Calu3 (cell line): ENCODE measurements around the gene RBM14. TPM values are rescaled to one million over a fixed set of nuclear protein-coding genes. Genes with fewer than 3 reads are reported as not detected.

Experiments used
- Bru-seq: library from RNA; stranded (reverse); fragments of 400-500 nt; gene quantifications from one replicate; lab custom pipeline; 2021; lab: Mats Ljungman, UMichigan
- BruChase-seq, 2 experiments: library from RNA; stranded (reverse); fragments of 400-500 nt; gene quantifications; one replicate each; lab custom pipeline; 2021; lab: Mats Ljungman, UMichigan
- BruUV-seq: library from RNA; stranded (reverse); fragments of 400-500 nt; replicated peaks from 2 replicates; lab custom pipeline; 2021; lab: Mats Ljungman, UMichigan
- CTCF ChIA-PET: fragments of 300-600 bp; sonication (Branson Sonifier 250); formaldehyde crosslinking; loops from one replicate; lab custom pipeline; 2022; ENCODE audit warnings: antibody characterized with exemption; lab: Charles Lee
- DNase-seq: peaks from one replicate; pipeline ENCODE4 v3.0.0; 2022
- H3K27ac Mint-ChIP-seq: one replicate; pipeline ENCODE4 v1.8.0; 2022; ENCODE audit warnings: mixed read lengths; ENCODE audit not compliant: unreplicated experiment
- H3K27me3 Mint-ChIP-seq: one replicate; pipeline ENCODE4 v1.8.0; 2022; ENCODE audit warnings: mixed read lengths; ENCODE audit not compliant: unreplicated experiment
- H3K36me3 Mint-ChIP-seq: one replicate; pipeline ENCODE4 v1.8.0; 2022; ENCODE audit warnings: mild to moderate bottlenecking, moderate library complexity, mixed read lengths; ENCODE audit not compliant: insufficient read depth, unreplicated experiment
- H3K4me1 Mint-ChIP-seq: one replicate; pipeline ENCODE4 v1.8.0; 2022; ENCODE audit warnings: mild to moderate bottlenecking, low read depth, mixed read lengths; ENCODE audit not compliant: unreplicated experiment
- H3K4me3 Mint-ChIP-seq: one replicate; pipeline ENCODE4 v1.8.0; 2022; ENCODE audit warnings: mild to moderate bottlenecking, low read depth, moderate library complexity, mixed read lengths; ENCODE audit not compliant: unreplicated experiment
- H3K9me3 Mint-ChIP-seq: one replicate; pipeline ENCODE4 v1.8.0; 2022; ENCODE audit warnings: low read depth, mixed read lengths; ENCODE audit not compliant: unreplicated experiment
- intact Hi-C: fragments of 100-400 bp; cut with micrococcal nuclease; formaldehyde crosslinking; loops from one replicate; pipeline ENCODE4 v1.10.0; 2022; ENCODE audit not compliant: unreplicated experiment
- long read RNA-seq: library from polyadenylated mRNA; stranded (forward); transcript quantifications from one replicate; pipeline ENCODE4 v2.0.0, GENCODE V29; 2022
- total RNA-seq: library from RNA; stranded (reverse); gene quantifications from 2 replicates; pipeline ENCODE4 v1.2.3, GENCODE V29; 2022
- TF ChIP-seq, protein P1 (sequence below): fragments of 200-600 bp; IDR thresholded peaks from one replicate; pipeline ENCODE4 v1.8.0; 2022; ENCODE audit warnings: antibody characterized with exemption; ENCODE audit not compliant: unreplicated experiment

Gene RBM14, protein sequence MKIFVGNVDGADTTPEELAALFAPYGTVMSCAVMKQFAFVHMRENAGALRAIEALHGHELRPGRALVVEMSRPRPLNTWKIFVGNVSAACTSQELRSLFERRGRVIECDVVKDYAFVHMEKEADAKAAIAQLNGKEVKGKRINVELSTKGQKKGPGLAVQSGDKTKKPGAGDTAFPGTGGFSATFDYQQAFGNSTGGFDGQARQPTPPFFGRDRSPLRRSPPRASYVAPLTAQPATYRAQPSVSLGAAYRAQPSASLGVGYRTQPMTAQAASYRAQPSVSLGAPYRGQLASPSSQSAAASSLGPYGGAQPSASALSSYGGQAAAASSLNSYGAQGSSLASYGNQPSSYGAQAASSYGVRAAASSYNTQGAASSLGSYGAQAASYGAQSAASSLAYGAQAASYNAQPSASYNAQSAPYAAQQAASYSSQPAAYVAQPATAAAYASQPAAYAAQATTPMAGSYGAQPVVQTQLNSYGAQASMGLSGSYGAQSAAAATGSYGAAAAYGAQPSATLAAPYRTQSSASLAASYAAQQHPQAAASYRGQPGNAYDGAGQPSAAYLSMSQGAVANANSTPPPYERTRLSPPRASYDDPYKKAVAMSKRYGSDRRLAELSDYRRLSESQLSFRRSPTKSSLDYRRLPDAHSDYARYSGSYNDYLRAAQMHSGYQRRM
- total RNA-seq (102 and 107 TPM in 2 replicates), Bru-seq, nascent RNA (percentile 95 among the genes with signal in this experiment), BruChase-seq, experiment 1, labeled RNA remaining after a 6-hour chase (percentile 97 among the genes with signal in this experiment), BruChase-seq, experiment 2, labeled RNA remaining after a 2-hour chase (percentile 98 among the genes with signal in this experiment)
- long read RNA-seq, transcript RBM14-201 (3 exons, 2,828 nt), result major isoform, 13 of 14 reads
- long read RNA-seq, partial matches to known transcripts, result 1 of 14 reads
- long read RNA-seq, other reads (novel, unspliced or antisense), result 0 of 14 reads

DNA sequence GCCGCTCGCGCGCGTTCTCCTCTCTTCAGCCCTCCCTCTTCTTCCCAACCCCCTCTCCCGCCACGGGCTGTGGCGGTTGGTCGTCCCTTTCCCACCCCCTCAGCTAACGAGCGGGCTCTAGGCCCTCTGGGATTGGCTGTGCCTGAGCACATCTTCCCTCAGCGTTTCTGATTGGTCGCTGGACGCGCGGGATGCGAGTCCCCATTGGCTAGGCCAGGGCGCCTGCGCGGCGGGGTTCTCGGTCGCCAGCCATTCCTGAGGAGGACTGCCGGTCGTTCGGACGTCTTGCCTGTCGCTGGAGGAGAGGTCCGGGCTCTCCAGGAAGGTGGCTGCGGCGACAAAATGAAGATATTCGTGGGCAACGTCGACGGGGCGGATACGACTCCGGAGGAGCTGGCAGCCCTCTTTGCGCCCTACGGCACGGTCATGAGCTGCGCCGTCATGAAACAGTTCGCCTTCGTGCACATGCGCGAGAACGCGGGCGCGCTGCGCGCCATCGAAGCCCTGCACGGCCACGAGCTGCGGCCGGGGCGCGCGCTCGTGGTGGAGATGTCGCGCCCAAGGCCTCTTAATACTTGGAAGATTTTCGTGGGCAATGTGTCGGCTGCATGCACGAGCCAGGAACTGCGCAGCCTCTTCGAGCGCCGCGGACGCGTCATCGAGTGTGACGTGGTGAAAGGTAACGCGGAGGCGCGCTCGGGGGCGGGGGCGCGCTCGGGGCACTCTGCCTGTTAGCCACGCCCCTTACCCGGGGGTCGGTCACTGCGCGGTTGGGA is at the start of gene RBM14:
TSS of gene RBM14 (plus strand) at position 252 of the 776 bp plus-strand sequence. CDS start at position 343, 91 bp downstream.
- no TSS peak for BruUV-seq
- Mint-ChIP-seq H3K27ac (peak within 1 kb of the TSS; percentile 99), H3K4me3 (peak within 1 kb of the TSS; percentile 99), H3K27me3 (no peaks in the 10 kb centered on the region), H3K36me3 (peaks cover 60% of the 10 kb centered on the region), H3K9me3 (no peaks in the 10 kb centered on the region), H3K4me1 (peaks cover 22% of the 10 kb centered on the region)
- DNase-seq, result peak; percentile 99
- TF ChIP-seq, protein P1, sequence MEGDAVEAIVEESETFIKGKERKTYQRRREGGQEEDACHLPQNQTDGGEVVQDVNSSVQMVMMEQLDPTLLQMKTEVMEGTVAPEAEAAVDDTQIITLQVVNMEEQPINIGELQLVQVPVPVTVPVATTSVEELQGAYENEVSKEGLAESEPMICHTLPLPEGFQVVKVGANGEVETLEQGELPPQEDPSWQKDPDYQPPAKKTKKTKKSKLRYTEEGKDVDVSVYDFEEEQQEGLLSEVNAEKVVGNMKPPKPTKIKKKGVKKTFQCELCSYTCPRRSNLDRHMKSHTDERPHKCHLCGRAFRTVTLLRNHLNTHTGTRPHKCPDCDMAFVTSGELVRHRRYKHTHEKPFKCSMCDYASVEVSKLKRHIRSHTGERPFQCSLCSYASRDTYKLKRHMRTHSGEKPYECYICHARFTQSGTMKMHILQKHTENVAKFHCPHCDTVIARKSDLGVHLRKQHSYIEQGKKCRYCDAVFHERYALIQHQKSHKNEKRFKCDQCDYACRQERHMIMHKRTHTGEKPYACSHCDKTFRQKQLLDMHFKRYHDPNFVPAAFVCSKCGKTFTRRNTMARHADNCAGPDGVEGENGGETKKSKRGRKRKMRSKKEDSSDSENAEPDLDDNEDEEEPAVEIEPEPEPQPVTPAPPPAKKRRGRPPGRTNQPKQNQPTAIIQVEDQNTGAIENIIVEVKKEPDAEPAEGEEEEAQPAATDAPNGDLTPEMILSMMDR, result no peak
- CTCF ChIA-PET, result interaction anchor here (0.6 to 1.8 kb wide), 3 partner anchors 11 to 124 kb away, joined by 3 to 7 read pairs (median 3); partner anchors contain the start of gene RBM4
- intact Hi-C loops, result no loop called here

DNA sequence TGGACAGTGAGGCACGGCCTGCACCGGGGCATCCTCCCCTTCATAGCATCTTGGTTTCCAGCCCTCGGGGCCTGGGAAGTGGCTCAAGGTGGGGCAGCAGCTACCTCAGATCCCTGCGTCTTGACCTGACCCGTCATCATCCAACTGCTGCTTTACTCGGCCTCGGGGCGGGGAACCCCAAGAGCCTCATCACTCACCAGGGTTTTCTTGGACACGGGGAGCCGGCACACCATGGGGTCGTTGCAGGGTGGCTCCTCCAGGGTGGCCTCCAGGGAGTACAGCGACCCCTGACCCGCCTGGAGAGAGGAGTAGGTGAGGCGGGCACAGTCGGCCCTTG is 48.7 kb upstream of the RBM14 start:
- Mint-ChIP-seq H3K27ac (no peak overlapping the region), H3K27me3 (peaks cover 63% of the 10 kb centered on the region), H3K4me3 (no peak overlapping the region), H3K9me3 (no peaks in the 10 kb centered on the region), H3K4me1 (no peaks in the 10 kb centered on the region), H3K36me3 (no peaks in the 10 kb centered on the region)
- CTCF ChIA-PET, result no interaction called here
- TF ChIP-seq, protein P1, result no peak
- DNase-seq, result no peak
- intact Hi-C loops, result no loop called here
- no TSS peak for BruUV-seq

DNA sequence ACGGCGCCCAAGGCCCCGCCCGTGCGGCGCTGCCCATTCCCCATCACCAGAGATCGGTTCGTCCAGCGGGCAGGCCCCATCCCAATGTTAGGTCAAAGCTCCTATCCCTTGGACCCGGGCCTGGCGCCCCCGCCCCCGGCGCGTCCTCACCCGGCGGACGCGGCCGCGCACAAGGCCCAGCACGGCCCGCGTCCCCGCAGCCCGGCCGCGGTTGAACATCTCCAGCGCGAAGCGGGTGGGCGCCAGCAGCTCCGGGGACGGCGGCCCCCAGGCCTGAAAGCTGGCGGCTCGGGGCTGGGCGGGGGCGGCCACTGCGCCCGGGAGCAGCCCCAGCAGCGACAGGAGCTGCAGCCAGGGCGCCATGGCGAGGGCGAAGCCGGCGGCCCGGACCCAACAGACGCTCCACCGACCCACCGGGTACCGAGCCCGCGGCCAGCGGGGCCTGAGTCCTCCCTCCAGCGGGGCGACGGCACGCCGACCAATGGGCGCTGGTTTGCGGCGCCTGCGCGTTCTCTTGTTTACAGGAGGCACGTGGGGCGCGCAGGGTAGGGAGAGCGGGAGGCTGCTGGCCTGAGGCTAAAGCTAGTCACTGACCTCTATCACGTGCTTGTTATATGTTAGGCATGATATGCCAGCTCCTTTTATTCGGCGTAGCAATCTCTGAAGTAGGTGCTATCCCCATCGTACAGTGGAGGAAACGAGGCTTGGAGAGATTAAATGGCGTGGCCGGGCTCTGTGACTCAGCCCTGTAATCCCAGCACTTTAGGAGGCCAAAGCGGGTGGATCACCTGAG is 48.1 kb upstream of the RBM14 start, which contains the start of gene CTSF:
TSS of gene CTSF (minus strand) at position 483 of the 793 bp plus-strand sequence. CDS start at position 363, 120 bp downstream.
- peaks cover 63% of the 10 kb centered on the region for H3K27me3 Mint-ChIP-seq
- peak; percentile 39 for DNase-seq
- H3K9me3 Mint-ChIP-seq, result no peaks in the 10 kb centered on the region
- H3K4me3 Mint-ChIP-seq, result no peak within 1 kb of the TSS
- no peak within 1 kb of the TSS for H3K27ac Mint-ChIP-seq
- intact Hi-C loops, result no loop called here
- no TSS peak for BruUV-seq
- TF ChIP-seq, protein P1, result no peak
- no peaks in the 10 kb centered on the region for H3K4me1 Mint-ChIP-seq
- CTCF ChIA-PET, result interaction anchor here (0.6 kb wide), 1 partner anchor 117 kb away, joined by 9 read pairs; no protein-coding TSS in a partner anchor
- no peaks in the 10 kb centered on the region for H3K36me3 Mint-ChIP-seq
